Dendritic cell treated with granulocyte-macrophage colony-stimulating factor and Interleukin-4, amounts not matched to agents 40 ng/mL and 50 ng/mL, for 4 days (primary cell): ENCODE measurements around the gene SNRPD3.

Source experiments
- H3K27ac Mint-ChIP-seq: one replicate; pipeline ENCODE4 v1.8.0; 2022; ENCODE audit warnings: mild to moderate bottlenecking, mixed read lengths
- H3K27me3 Mint-ChIP-seq: one replicate; pipeline ENCODE4 v1.8.0; 2022; ENCODE audit warnings: mild to moderate bottlenecking, mixed read lengths
- H3K36me3 Mint-ChIP-seq: one replicate; pipeline ENCODE4 v1.8.0; 2022; ENCODE audit warnings: low read depth, mixed read lengths
- H3K4me1 Mint-ChIP-seq: one replicate; pipeline ENCODE4 v1.8.0; 2022; ENCODE audit warnings: low read depth, mixed read lengths
- H3K4me3 Mint-ChIP-seq: one replicate; pipeline ENCODE4 v1.8.0; 2022; ENCODE audit warnings: mild to moderate bottlenecking, moderate library complexity, mixed read lengths
- H3K9me3 Mint-ChIP-seq: one replicate; pipeline ENCODE4 v1.8.0; 2022; ENCODE audit warnings: mixed read lengths
- intact Hi-C: fragments of 100-400 bp; cut with micrococcal nuclease; formaldehyde crosslinking; loops from one replicate; pipeline ENCODE4 v1.15.0; 2022

The SNRPD3 gene

DNA sequence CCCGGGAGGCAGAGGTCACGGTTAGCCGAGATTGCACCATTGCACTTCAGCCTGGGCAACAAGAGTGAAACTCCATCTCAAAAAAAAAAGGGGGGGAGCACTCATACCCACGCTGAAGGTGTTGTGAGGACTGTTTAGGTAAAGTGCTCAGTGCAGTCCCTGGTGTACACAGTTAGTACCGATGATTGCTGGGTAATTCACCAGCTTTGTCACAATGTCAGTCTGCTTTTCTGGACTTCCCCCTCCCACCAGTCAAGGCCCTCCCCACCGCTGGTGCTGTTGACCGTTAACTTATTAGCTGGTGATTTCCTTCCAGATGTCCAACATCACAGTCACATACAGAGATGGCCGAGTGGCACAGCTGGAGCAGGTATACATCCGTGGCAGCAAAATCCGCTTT lies 11.9 kb downstream of the SNRPD3 start:
- H3K9me3 Mint-ChIP-seq, result no peaks in the 10 kb centered on the region
- H3K27me3 Mint-ChIP-seq, result no peaks in the 10 kb centered on the region
- H3K4me1 Mint-ChIP-seq, result peaks cover 18% of the 10 kb centered on the region
- H3K36me3 Mint-ChIP-seq, result peaks cover 88% of the 10 kb centered on the region
- no peak overlapping the region for H3K27ac Mint-ChIP-seq
- H3K4me3 Mint-ChIP-seq, result no peak overlapping the region
- intact Hi-C loops, result no loop called here

DNA sequence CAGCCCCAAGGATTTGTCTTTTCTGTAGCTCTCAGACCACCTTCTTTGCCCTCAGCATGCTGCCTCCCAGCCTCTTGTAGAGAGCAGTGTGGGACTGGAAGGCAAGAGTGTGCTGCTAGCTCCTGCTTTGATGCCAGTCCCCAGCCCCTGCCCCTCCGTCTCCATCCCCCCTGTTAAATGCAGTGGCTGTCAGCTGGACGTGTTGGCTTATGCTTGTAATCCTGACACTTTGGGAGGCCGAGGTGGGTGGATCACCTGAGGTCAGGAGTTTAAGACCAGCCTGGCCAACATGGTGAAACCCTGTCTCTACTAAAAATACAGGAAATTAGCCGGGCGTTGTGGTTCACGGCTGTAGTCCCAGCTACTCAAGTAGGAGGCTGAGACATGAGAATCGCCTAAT lies 15.5 kb downstream of the SNRPD3 start:
- no peaks in the 10 kb centered on the region for H3K9me3 Mint-ChIP-seq
- H3K27ac Mint-ChIP-seq, result no peak overlapping the region
- no peaks in the 10 kb centered on the region for H3K27me3 Mint-ChIP-seq
- intact Hi-C loops, result no loop called here
- peaks cover 5% of the 10 kb centered on the region for H3K4me1 Mint-ChIP-seq
- no peak overlapping the region for H3K4me3 Mint-ChIP-seq
- peaks cover 92% of the 10 kb centered on the region for H3K36me3 Mint-ChIP-seq

DNA sequence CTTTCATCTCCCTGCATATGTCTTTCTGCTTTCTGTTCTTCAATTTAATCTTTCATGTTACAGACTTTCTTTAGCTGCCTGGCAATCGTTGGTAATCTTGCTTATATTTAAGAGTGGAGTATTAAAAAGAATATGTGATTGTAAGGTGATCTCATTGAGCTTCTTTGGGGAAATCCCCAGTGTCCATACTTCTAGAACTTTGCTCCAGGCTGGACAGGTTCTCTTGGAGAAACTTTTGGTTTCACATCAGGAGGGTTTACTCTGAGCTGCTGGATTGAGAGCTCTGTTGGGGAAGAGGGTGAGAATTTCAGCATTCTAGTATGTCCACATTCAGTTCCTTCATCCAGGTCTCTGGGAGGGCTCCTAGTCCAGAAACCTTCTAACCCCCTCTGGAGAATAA lies 21.0 kb downstream of the SNRPD3 start:
- Mint-ChIP-seq H3K36me3 (peaks cover 65% of the 10 kb centered on the region), H3K27me3 (no peaks in the 10 kb centered on the region), H3K4me3 (no peak overlapping the region), H3K4me1 (peaks cover 6% of the 10 kb centered on the region), H3K9me3 (no peaks in the 10 kb centered on the region), H3K27ac (peak overlapping the region; percentile 55)
- intact Hi-C loops, result no loop called here

DNA sequence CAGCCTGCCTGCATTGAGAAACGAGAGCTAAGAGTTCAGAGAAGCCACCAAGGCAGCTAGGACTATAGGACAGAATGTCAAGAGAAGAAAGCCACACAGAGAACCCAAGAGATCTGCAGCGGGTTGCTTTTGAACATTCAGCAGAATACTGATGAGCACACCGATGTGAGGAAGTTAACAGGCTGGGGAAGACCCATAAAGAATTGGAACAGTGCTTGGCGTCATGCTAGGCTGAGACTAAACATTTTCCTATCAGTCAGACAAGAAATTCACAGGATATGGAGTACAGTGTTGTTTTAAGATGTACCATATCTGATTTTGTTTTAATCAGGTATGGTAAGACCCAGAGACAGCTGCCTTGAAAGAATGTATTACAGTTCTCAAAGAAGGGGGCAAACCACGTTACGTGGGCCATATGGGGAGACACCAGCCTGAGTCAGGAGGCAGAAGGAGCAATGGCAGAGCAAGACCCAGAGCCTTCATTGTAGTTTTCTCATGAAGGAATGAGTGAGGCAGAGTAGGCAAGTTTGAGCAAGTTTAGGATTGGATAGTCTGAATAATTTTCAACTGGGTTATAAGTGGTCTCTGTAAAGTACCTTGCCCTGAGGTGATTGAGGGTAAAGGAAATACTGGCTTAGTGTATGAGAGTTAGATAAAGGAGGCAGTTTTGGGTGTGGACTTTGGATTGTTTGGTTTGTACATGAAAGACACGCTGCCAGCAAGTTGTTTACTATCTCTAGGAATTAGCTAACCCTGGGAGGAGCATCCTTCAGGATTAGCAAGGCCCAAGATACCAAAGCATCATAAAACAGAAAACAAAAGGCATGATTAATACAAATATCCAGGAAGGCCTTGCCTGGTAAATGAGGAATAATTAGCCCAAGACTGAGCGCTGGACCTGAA lies 22.8 kb downstream of the SNRPD3 start:
- Mint-ChIP-seq H3K4me1 (peaks cover 6% of the 10 kb centered on the region), H3K4me3 (no peak overlapping the region), H3K9me3 (no peaks in the 10 kb centered on the region), H3K27ac (no peak overlapping the region), H3K27me3 (no peaks in the 10 kb centered on the region), H3K36me3 (peaks cover 47% of the 10 kb centered on the region)
- intact Hi-C loops, result no loop called here

DNA sequence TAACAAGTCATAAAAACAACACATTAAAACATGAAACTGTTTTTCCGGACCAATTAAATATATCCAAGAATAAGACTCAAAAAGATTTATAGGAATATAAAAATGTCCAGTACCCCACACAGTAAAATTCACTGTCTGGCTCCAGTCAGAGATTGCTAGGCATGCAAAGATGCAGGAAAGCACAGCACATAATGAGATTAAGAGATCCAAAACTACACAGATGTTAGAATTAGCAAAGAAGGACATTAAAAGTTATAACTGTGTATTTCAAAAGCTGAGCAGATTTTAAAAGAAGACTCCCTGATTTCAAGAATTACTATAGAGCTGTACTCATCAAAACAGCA lies 23.4 kb downstream of the SNRPD3 start:
- Mint-ChIP-seq H3K4me3 (no peak overlapping the region), H3K4me1 (peaks cover 6% of the 10 kb centered on the region), H3K27ac (no peak overlapping the region), H3K9me3 (no peaks in the 10 kb centered on the region), H3K36me3 (peaks cover 43% of the 10 kb centered on the region), H3K27me3 (no peaks in the 10 kb centered on the region)
- intact Hi-C loops, result no loop called here

DNA sequence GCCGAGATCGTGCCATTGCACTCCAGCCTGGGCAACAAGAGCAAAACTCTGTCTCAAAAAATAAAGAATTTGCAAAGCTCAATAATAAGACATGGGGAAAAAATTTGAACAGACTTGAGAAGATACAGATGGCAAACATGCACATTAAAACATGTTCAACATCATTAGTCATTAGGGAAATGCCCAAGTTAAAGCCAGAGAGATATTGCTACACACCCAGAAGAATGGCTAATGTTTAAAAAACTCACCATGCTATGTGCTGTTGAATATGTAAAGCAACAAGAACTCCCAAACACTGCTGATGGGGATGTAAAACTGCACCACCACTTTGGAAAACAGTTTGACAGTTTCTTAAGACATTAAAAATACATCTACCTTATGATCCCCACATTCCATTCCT lies 24.5 kb downstream of the SNRPD3 start:
- intact Hi-C loops, result no loop called here
- peaks cover 6% of the 10 kb centered on the region for H3K4me1 Mint-ChIP-seq
- peaks cover 32% of the 10 kb centered on the region for H3K36me3 Mint-ChIP-seq
- no peaks in the 10 kb centered on the region for H3K27me3 Mint-ChIP-seq
- H3K27ac Mint-ChIP-seq, result no peak overlapping the region
- H3K9me3 Mint-ChIP-seq, result no peaks in the 10 kb centered on the region
- H3K4me3 Mint-ChIP-seq, result no peak overlapping the region

DNA sequence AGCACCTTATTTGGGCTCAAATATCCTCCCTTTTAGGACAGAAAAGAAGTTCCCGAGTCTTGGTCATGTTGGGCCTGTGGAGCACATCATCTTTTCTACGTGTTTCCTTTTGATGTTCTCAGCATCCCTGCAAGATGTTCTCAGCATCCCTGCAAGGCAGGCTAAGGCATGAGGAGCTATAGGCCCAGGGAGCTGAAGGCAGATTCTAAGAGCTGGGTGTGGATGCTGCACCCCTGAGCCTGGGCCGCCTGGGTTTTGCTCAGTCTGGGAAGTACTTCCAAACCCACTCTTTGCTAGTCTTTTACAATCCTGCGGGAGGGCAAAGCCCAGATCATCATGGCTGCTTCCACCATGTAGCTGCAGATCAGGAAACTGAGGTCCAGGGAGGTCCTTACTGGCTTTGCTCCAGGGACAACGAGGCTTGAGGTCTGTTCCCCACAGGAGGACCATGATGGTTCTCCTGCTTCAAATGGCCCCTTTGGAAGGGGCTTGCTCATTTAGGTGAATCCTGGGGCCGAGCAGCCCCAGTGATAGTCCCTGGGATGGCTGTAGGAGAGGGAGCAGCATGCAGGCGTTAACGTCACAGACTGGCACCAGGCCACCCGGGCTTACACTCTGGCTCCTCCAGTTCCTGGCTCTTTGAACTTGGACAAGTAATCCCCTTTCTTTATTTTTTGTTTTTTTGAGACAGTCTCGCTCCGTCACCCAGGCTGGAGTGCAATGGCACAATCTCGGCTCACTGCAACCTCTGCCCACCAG lies 26.4 kb downstream of the SNRPD3 start:
- intact Hi-C loops, result no loop called here
- Mint-ChIP-seq H3K27ac (no peak overlapping the region), H3K4me3 (no peak overlapping the region), H3K36me3 (peaks cover 13% of the 10 kb centered on the region), H3K9me3 (no peaks in the 10 kb centered on the region), H3K27me3 (no peaks in the 10 kb centered on the region), H3K4me1 (no peaks in the 10 kb centered on the region)

DNA sequence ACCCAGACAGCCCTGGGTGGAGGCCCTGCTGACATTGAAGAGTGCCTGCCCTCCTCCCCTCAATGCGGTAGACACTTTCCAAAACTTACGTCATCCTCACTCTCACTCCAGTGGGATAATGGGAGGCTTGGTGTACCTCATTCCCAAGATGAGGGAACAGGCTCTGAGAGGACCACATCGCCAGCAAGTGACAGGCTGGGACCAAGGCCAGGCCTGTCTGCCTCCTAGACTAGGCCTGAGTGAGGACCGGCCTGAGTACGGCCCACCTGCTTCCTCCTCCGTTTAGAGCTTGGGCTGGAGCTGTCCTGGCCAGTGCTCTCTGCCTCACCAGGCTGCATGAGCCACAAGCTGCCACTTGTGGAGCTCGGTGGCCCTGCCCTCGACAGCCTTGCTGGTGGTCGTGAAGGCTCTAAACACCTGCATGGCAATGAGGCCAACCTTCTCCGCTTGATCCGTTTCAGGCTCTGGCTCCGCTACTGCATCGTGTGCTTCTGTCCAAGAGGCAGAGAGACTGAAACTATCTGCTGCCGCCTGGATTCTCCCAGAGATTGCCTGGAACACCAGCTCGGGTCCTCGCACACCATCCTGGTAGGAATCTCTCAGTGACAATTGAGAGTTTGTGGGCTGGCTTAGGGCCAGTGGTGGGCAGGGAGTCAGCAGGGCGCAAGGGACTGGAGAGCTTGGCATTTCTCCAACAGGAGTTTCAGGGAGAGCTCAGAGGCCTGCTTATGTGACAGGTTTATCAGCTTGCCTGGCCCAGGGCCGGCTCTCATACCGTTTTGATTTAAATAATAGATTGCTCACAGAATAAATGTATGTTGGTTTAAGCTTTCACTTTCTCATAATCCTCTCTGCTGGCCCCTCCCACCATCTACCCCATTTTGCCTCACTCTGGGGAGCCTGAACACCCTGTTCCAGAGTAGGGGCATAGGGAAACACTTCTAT lies 27.7 kb downstream of the SNRPD3 start:
- Mint-ChIP-seq H3K36me3 (peaks cover under 1% of the 10 kb centered on the region), H3K9me3 (no peaks in the 10 kb centered on the region), H3K4me3 (no peak overlapping the region), H3K4me1 (no peaks in the 10 kb centered on the region), H3K27ac (no peak overlapping the region), H3K27me3 (no peaks in the 10 kb centered on the region)
- intact Hi-C loops, result no loop called here

DNA sequence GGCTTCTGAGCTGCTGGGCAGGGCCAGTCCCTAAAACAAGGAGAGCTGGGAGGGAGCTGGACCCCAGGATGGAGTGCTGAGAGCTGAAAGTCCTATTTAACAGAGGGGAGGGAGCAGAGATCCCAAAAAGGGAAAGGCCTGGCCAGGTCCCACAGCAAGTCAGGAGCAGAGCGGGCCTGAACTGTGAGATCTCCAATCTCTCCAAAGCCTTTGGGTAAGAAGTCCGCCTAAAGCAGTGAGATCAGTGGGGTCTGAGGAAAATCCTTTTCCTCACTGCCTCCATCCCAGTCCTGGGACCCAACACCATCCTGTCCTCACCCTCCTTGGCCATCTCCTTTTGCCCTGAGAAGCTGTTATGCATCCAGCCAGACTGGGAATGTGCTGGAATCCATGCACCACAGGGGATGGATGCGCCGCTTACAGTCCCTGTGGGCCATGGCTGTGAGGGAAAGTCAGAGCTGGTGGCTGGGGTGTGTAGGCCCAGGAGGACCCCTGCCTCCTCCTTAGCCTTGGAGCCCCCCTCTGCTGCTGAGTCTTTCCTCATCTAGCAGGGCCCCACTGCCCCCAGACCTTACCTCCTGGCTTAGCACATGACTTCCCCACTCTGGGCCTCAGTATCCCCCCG lies 28.5 kb downstream of the SNRPD3 start:
- Mint-ChIP-seq H3K27me3 (no peaks in the 10 kb centered on the region), H3K9me3 (no peaks in the 10 kb centered on the region)

DNA sequence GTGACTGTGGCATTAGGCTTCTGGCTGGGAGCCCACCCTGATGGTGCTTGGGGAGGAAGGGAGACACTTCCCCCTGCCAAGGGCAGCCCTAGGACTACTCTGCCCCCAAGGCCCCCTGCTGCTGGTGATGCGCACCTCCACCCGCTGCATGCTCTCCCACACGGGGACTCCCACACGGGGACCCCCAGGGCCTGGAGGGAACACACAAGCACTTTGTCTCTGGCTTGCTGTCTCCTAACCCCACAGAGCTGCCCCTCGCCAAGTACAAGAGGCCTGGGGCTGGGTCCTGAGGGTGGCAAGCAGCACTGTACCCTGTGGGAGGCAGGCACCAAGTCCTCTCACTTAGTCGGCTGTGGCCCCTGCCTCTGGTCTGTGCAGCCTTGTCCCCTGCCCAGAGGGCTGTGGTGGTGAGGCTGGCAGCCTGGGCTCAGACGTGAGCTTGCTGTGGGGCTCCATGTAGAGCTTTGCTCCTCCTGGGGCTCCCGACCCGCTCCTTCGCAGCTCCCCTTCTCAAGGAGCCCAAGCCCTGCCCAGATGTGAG lies 29.1 kb downstream of the SNRPD3 start:
- no peaks in the 10 kb centered on the region for H3K4me1 Mint-ChIP-seq
- no peak overlapping the region for H3K4me3 Mint-ChIP-seq
- no peak overlapping the region for H3K27ac Mint-ChIP-seq
- H3K27me3 Mint-ChIP-seq, result no peaks in the 10 kb centered on the region
- H3K9me3 Mint-ChIP-seq, result no peaks in the 10 kb centered on the region
- intact Hi-C loops, result no loop called here
- H3K36me3 Mint-ChIP-seq, result no peaks in the 10 kb centered on the region

More for the DNA sequence above, 28.5 kb downstream of the SNRPD3 start:
- H3K36me3 Mint-ChIP-seq, result no peaks in the 10 kb centered on the region
- intact Hi-C loops, result no loop called here
- H3K4me1 Mint-ChIP-seq, result no peaks in the 10 kb centered on the region
- no peak overlapping the region for H3K27ac Mint-ChIP-seq
- no peak overlapping the region for H3K4me3 Mint-ChIP-seq

DNA sequence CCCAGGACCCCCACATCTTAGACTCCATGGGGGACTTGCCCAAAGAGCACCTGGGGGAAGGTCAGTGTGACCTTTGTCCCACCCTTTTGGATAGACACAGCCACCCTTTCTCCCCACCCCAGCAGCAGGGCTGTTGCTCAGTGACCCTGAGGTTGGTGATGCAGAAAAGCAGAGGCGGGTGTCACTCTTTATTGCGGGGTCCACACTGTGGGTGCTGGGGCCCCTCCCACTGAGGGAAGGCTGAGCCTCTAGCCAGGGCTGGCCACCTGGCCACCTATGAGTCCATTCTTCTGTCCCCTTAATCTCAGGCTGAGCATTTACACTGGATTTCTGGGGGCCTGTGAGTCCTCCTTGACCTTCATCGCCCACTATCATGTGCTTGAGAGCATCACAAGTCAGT lies 29.7 kb downstream of the SNRPD3 start:
- intact Hi-C loops, result no loop called here
- Mint-ChIP-seq H3K36me3 (no peaks in the 10 kb centered on the region), H3K9me3 (no peaks in the 10 kb centered on the region), H3K27ac (no peak overlapping the region), H3K4me3 (no peak overlapping the region), H3K4me1 (no peaks in the 10 kb centered on the region), H3K27me3 (no peaks in the 10 kb centered on the region)

DNA sequence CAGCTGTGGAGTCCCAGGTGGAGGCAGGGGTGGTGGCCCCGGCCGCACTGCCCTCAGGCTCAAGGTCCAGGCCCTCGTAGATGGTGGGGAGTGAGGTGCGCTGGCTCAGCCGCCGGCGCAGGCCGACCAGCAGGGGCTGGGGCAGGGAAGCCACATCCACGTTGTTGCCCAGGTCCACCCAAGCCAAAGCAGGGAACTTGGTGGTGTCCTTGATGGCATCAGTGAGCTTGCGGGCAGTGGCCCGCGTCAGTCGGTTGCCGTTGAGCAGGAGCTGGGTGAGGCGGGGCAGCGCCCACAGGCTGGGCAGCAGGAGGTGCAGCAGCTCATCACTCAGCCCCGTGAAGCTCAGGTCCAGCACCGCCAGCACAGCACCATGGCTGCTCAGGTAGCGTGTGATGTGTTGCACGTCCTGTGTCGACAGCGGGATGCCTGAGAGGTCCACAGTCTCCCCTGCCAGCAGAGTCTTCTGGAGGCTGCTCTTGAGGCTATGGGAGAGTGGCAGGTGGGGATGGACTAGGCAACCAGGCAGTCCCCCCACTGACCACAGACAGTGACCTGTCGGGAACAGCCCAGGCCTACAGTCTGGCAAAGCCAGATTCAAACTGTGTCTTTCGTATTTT lies 30.2 kb downstream of the SNRPD3 start:
- Mint-ChIP-seq H3K27me3 (no peaks in the 10 kb centered on the region), H3K36me3 (no peaks in the 10 kb centered on the region), H3K4me1 (no peaks in the 10 kb centered on the region), H3K9me3 (no peaks in the 10 kb centered on the region), H3K4me3 (no peak overlapping the region), H3K27ac (no peak overlapping the region)
- intact Hi-C loops, result no loop called here

DNA sequence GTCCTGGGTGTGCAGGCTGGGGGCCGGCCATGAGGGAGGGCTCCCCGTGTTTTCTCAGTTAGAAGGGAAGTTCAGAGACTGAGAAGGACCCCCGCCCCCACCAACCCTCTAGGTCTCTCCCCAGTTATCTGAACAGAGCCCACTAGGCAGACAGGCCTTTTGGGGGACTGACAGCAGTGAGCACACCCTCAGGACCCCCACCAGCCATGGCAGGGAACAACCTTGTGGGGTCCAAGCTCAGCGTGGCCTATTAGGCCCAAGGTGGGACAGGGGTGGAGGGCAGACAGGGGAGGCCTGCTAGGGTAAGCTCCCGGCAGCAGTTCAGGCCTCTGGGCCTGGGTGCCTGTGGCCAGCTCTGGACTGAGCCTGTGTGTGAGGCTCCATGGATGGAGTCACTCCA lies 31.5 kb downstream of the SNRPD3 start:
- intact Hi-C loops, result no loop called here
- no peaks in the 10 kb centered on the region for H3K36me3 Mint-ChIP-seq
- peaks cover 2% of the 10 kb centered on the region for H3K4me1 Mint-ChIP-seq
- H3K27ac Mint-ChIP-seq, result no peak overlapping the region
- no peak overlapping the region for H3K4me3 Mint-ChIP-seq
- H3K9me3 Mint-ChIP-seq, result no peaks in the 10 kb centered on the region
- H3K27me3 Mint-ChIP-seq, result peaks cover 3% of the 10 kb centered on the region
